HG03521 (cell line): ENCODE data around the gene TP63.

Source experiments
- ATAC-seq: cut with Tn5 transposase; IDR thresholded peaks from one replicate; pipeline ENCODE4 v1.9.1; 2021; ENCODE audit warnings: mild to moderate bottlenecking, moderate library complexity; ENCODE audit not compliant: unreplicated experiment

TP63 gene

DNA sequence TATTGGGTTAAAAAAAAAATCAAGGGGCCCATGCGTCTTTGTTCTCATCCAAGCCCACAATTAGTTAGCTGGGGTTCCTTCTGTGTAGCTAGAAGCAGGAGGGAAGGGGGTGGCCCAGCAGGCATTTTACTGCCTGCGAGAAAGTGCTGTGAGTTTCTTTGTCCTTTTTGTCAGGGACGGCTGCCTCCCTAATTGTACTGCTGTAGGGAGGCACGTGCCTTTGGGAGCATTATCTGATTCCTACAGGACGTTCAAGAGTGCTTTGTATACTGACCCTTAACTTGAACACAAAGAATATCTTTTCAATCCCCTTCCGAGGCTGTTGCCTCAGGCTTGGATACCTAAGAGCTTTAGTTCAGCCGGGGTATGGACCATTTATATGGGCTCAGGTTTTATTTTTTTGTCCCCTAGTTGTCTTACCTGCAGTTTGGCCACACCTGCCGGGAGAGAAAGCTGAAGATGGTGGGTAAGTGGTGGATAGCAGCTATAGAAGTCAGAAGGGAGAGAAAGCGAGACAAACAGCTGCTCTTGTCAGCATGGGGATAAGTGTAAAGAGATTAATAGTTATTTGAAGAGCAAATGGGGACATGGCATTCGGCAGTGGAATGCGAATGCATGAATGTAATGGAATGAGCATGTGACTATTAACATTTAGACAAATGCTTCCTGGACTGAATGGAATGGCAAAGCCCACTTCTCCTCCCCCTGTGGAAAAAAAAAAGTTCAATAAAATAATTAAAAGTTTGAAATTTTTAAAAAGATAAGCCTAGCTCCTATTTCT, 175.2 kb downstream of the TP63 start:
- ATAC-seq: no peak

DNA sequence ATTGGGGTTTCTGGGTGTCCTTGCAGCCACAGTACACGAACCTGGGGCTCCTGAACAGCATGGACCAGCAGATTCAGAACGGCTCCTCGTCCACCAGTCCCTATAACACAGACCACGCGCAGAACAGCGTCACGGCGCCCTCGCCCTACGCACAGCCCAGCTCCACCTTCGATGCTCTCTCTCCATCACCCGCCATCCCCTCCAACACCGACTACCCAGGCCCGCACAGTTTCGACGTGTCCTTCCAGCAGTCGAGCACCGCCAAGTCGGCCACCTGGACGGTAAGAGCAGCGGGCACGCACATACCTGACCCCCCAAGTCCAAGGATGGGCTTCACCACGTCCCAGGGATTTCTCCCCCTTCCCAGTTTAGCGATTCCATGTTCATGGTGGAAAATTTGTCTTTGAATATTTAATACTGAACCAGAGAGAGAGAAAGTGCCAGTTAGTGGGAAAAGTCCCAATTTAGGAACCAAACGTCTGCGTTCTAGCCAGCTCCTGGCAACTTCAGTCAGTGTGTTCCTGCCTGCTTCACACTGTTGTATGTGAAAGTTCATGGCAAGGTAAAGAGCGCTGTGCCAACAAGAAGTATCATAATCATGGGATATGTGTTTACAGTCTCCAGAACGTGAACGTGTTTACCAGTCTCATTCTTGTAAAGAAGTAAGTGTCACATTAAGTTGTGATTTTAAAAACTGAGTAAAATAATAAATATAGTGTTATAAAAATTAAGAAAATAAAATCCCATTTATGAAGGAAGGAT, 177.2 kb downstream of the TP63 start:
- ATAC-seq: no peak

DNA sequence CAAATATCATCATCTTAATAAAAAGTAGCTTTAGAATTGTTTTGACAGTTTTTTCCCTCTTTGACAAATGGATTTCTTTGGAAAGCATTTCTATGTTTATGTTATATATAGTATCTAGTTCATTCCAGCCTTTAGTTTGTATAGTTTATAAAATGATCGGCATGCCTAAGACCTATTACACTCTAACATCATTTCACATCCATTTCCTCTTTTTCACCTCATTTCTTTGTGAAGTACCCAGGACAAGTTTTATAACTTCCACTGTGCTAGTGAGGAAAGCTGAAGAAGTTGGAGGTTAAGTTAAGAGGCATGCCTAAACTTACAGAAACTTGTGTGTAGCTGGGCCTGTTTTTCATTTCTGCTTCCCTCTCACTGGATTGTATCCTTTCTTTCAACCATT, 178.4 kb downstream of the TP63 start:
- no peak for ATAC-seq

DNA sequence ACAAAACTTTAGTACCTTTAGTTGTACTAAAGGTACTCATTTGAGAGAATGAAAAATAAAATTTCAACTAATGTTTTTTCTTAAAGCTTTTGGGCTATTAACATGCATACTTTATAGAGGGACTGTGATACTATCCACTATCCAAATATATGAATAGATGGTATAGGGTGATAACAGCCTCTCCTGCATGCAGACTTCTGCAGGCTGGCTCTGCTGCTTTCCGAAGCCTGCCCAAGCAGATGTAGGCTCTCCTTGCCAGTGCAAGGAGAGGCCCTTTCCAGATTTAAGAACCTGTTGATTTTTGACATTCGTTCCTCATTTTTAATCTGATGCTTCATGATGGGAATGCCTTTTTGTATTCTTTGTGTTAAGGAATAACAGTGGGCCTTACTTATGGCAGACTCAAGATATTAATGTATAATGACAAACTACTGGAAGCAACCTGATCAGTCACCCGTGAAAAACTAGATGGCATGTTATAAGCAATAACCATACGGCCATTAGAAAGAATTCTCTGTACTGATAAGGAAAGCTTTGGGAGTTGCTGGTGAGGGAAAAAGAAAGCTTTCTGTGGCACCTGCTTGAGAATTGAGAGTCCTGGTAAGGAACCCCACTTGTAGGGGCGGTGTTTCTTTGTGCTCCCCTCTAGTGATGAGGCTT, 181.7 kb downstream of the TP63 start:
- ATAC-seq: no peak

- ATAC-seq: no peak
Measured at GRCh38 chr3:189813647-189814240, 182.6 kb downstream of the TP63 start.

GRCh38 chr3:189820365-189820720, 189.2 kb downstream of the TP63 start:
- ATAC-seq: peak; percentile 75

- no peak for ATAC-seq
Measured at GRCh38 chr3:189821262-189821661, 190.1 kb downstream of the TP63 start.

- ATAC-seq: no peak
Measured at GRCh38 chr3:189822726-189823125, 191.5 kb downstream of the TP63 start.

GRCh38 chr3:189824629-189825312, 193.6 kb downstream of the TP63 start:
- ATAC-seq: no peak

- ATAC-seq: no peak
Measured at GRCh38 chr3:189826566-189826965, 195.4 kb downstream of the TP63 start.

DNA sequence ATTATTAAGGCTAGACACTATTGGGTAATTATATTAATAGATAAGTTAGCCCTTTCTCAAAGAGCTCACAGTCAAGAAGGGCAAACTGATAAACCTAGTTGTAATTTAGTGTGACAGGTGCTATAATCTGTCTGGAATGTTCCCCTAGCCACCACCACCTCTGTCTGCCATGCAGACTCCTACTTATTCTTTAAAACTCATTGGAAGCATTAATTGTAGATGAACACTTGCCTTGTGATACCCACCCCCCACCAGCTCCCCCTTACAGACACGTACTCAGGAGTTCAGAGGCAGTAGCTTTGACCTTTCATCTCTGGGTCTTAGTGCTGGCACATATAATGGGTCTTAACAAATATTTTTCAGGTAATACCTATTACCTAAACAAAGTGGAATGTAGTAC, 195.9 kb downstream of the TP63 start:
- no peak for ATAC-seq

DNA sequence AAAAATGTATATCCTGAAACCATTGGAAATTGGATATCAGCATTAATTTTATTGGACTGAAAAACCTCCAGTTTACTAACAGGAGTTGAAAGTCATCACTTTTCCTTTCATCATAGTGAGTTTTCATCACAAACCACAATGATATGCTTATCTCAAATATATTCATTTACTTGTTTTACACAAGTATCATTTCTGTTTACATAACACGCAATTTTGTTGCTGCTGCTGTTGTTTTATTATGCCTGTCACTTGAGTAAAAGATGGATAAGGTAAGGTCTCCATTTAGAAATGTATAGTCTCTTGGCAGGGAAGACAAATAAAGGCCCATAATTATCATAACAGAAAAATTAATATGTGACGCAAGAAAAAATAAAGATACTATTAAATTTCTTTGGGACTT, 199.2 kb downstream of the TP63 start:
- no peak for ATAC-seq

DNA sequence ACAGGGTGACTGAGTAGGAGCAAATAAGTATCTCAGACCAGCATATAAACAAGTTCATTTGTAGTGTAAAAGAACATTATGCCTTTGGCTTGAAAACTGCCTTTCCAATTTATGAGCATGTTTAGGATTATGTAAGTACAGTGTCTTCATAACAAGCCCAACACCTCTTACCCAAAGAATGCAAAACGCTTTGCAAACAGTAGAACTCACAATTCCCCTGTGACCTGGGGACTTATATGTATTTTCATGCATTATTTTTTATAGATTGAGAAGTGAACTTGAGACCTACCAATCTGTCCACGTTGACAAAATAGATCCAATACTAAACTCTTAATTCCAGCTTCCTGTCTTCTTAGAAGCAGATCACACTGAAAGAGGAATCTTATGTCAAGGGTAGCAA, 202.1 kb downstream of the TP63 start:
- ATAC-seq: no peak

DNA sequence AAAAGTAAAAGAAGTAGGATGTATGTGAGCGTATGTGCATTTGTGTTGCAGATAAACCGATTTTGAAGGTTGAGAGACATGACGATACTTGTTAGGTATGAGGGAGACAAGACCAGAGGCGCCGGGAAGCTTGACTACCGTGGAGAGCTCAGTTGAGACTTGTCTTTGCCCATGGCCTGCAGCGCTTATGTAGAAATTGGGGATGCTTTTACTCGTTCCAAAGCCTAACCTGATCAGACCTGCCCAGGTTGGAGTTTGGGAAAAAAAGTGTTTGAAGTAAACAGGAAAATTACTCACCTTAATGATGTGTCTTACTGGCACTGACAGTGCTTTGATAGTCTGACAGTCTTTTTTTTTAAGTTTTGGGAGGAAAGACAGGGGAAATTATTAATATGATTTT, 202.8 kb downstream of the TP63 start:
- no peak for ATAC-seq

- ATAC-seq: no peak
Measured at GRCh38 chr3:189834462-189834861, 203.3 kb downstream of the TP63 start.

GRCh38 chr3:189836795-189837194, 205.6 kb downstream of the TP63 start:
- ATAC-seq: no peak

DNA sequence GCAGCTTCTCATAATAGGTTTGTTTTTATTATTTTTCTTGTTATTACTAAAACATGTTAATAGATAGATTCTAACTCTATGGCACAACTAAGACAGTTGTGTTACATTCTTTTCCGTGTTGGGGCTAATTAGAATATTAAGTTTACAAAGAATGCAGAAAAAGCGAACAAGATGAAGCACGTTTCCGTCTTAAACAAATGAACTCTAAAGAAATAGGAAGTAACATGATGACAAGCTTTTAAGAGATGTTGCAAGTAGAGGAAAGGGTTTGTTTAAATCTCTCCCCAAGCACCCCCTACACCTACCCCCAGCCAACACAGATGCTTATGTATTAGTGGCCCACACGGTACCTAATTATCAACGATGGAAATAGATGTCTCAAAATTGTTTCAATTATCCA, 207.1 kb downstream of the TP63 start:
- ATAC-seq: no peak

DNA sequence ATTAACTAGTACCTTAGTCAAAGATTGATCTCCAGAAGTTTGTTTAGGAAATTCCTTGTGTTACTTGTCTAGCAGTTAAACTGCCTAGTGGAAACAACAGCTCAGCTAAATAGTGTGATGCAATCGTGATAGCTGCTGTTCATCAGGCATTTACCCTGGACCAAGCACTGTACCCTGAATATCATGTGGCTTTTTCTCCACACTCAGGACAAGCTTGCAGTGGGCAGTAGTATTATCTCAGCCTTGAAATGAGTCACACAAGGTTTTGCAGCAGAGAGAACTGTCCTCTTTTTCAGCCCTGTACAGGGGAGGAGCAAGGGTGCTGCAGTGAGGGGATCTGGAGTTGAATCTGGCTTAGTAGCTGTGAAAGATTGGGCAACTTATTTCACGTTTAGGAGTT, 208.4 kb downstream of the TP63 start:
- ATAC-seq: no peak

GRCh38 chr3:189841473-189842205, 210.4 kb downstream of the TP63 start:
- ATAC-seq: no peak
